HG03354 (cell line): ENCODE data around the gene ERGIC3.

Experiments
- ATAC-seq: cut with Tn5 transposase; IDR thresholded peaks from one replicate; pipeline ENCODE4 v1.9.1; 2021; ENCODE audit warnings: mild to moderate bottlenecking; ENCODE audit not compliant: unreplicated experiment, poor library complexity, severe bottlenecking

ERGIC3 gene

GRCh38 chr20:35559042-35559693 is 17.3 kb downstream of the ERGIC3 start:
- ATAC-seq, result no peak

- ATAC-seq, result no peak
Measured at GRCh38 chr20:35560105-35560511, 18.2 kb downstream of the ERGIC3 start.

DNA sequence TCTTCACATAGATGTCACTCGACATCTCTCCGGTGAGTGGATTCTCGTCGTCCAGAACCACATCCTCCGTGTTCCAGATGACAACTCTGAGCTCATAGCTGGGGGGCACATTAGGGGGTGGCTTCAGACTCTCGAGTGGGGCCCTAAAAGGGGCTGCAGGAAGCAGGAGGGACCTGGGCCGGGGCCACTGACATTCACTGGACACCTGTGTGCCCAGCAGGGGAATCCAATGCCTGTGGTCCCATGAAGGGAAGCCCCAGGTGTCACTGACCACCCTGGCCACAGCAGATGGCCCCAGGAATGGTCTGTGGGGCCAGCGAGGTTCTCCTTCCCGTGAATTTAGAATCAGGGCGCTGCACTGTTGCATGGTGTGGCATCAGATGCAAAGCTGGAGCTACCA is 18.7 kb downstream of the ERGIC3 start:
- ATAC-seq, result no peak

DNA sequence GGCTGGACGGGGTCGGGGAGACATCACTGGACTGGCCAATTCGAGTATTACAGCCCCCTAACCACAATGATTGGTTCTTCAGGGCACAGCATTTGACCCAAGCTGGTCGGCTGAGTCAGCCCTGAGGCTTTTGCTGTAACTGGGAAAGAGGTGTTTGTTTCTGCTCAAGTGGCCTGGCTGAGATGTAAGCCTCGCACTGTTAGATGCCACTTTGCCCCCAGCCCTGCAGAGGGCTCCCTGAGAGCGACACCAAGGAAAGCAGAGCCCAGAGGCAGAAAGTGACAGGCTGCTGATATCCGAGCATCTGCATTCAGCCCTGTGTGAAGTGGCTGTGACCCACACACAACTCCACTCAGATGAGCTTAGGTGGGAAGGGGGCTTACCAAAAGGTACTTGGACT is 19.4 kb downstream of the ERGIC3 start:
- ATAC-seq, result no peak

GRCh38 chr20:35561671-35562070 is 19.8 kb downstream of the ERGIC3 start:
- no peak for ATAC-seq

DNA sequence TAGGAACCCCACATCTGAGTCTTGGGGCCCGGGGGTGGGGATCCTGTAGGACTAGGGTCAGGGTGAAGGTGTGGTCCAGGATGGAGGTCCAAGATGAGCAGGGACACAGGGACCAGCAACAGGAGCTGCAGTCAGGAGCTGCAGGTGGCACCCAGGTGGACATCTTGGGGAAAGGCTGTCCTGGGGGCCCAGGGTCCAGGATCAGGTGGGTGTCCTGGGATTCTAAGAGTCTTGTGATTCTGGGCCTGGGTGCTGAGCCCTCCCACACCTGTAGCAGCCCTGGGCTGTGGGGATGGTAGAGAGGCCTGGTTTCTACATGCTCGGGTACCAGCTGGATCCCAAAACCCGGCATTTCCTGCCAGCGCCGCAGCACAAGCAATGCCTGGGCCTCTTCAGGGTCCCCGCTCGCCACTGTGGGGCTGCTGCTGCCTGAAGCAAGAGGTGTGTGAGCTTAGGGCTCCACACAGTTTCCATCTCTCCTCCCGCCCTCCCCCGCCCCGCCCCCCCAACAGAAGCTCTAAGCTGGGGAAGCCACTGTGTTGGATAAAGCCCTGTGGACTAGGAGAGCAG is 20.7 kb downstream of the ERGIC3 start:
- ATAC-seq, result no peak

GRCh38 chr20:35563834-35564233 is 22.0 kb downstream of the ERGIC3 start:
- ATAC-seq, result no peak

DNA sequence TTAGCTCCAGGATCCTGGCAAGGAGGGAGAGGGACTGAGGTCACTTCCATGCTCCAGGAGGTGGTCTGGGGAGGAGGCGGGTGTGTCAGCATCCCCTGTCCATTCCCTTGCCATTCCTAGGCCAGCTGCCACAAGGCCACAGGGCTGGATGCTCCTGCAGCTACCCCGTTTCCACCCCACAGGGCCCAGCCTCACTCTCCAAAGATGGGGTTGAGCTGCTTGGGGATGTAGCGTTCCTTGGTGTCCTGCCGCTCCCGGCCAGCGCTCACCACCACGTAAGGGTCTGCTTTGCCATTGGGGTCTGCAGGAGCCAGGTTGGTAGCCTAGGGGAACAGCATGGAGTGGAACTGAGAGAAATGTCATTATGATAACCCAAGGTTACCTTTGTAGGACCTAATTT is 23.0 kb downstream of the ERGIC3 start:
- ATAC-seq, result no peak

GRCh38 chr20:35568645-35569044 is 26.8 kb downstream of the ERGIC3 start:
- no peak for ATAC-seq

- no peak for ATAC-seq
Measured at GRCh38 chr20:35571555-35571954, 29.7 kb downstream of the ERGIC3 start.

GRCh38 chr20:35572838-35573237 is 31.0 kb downstream of the ERGIC3 start:
- no peak for ATAC-seq

DNA sequence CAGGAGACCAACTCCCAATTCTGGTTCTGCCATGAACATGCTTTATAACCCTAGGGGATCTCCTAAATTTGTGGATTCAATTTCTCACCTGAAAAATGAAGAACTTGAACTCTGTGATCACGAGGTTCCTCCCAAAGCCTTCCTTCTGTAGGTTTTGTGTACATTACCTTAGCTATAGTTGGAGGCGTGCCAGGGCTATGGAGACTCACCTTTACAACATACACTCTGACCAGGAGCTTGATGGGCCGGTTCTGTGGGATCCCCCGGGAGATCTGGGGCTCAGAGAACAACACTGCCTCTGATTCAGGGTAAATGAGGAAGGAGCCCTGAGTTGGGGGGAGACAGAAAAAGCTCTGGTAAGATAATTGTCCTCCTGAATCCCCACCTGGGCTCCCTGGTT is 34.1 kb downstream of the ERGIC3 start:
- no peak for ATAC-seq

- no peak for ATAC-seq
Measured at GRCh38 chr20:35576816-35577215, 34.9 kb downstream of the ERGIC3 start.

DNA sequence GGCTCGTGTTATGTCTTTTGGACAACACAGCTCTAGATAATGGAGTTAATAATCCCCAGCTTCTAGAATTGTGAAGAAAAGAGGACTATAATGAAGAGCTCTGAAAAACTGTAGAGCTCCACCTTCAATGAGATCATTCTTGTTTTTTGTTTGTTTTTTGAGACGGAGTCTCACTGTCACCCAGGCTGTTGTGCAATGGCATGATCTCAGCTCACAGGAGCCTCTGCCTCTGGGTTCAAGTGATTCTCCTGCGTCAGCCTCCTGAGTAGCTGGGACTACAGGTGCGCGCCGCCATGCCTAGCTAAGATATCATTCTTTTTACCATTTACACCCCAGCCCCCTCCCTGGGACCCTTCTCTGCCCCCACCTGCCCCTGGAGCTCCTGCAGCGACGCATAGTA is 36.6 kb downstream of the ERGIC3 start:
- no peak for ATAC-seq

DNA sequence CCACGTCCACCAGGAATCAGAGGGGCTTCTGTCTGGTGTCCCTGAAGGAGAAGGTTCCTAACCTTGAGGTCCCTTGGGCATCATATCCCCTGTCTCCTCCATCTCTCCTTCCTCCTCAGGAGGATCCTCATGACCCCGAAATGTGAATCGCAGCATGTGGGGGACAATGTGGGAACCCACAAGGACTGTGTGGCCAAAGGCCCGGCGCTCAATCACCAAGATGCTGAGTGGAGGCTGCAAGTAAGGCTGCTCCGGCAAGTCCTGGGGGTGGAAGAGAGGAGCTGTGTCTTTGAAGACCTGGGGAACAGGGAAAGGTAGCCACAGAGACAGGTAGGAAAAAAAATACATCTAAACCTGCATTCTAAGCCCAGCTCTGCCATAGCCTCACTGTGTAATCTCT is 37.3 kb downstream of the ERGIC3 start:
- no peak for ATAC-seq

- ATAC-seq, result no peak
Measured at GRCh38 chr20:35582131-35582530, 40.3 kb downstream of the ERGIC3 start.

- ATAC-seq, result no peak
Measured at GRCh38 chr20:35582741-35583404, 41.0 kb downstream of the ERGIC3 start.

DNA sequence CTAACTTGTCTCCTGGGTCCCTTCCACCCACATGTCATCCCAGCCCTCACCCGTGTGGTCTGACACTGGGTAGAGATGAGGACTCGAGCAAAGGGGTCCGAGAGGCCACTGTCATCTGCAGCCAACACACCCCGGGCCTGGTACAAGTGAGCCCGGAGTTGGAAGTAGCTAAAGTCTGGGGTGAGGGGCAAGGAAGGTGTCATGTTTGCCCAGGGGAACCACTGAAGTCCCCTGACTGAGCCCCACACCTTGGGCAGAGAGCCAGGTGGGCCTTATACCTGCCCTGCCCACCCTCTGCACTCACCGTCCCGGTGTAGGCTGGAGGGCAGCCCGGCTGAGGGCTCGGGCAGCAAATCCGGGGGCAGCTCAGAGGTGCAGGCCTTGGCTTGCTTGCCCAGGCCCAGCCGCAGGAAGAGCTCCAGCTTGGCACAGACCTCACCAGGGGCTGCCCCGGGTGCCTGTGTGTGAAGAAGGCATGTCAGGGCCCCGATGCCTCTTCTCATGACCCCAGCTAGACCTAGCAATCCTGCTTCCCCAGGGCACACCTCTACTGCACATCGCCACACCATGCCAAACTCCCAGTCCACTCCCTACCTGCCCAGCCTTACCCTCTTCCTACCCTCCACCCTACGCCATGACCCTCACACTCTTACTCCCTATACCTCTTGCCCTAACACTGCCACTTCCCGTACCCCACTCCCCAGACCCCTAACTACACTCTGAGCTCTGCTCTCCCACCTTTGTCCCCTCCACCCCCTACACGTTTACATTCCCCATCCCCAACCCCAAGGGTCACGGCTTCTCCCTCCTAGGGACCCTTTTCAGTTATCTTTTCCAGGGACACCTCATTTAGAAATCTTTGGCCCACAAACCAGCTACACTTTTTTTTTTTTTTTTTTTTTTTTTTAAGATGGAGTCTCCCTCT is 42.0 kb downstream of the ERGIC3 start:
- ATAC-seq, result no peak

DNA sequence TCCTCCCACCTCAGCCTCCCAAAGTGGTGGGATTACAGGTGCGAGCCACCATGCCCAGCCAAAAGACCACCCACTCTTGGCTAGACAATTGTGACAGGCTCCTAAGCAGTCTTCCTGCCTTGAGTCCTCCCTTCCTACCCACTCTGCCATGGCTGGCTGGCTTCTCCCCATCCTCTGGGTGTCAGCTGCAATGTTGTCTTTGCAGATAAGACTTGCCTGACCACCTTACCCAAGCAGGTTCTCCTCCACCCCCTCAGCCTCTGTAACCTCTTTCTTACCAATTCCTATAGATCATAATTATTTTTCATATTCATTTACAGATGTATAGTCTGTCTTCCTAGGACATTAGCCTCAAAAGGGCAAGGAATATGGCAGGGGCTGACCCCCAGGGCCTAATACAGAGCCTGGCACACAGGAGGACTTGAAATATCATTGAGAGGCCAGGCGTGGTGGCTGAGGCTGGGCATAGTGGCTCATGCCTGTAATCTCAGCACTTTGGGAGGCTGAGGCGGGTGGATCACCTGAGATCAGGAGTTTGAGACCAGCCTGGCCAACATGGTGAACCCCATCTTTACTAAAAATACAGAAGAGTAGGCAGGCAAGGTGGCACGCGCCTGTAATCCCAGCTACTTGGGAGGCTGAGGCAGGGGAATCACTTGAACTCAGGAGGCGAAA is 45.0 kb downstream of the ERGIC3 start:
- no peak for ATAC-seq

DNA sequence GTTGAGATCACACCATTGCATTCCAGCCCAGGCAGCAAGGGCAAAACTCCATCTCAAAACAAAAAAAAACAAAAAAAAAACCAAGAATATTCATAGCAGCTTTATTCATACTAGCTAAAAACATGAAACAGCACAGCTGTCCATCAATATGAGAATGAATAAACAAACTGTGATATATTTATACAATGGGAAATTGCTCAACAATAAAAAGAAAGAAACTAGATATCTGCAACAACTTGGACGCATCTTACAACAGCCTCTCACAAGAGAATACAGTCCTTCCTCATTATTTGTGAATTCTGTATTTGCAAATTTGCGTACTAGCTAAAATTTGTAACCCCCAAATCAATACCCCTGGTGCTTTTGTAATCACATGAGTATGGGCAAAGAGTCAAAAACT is 45.6 kb downstream of the ERGIC3 start:
- ATAC-seq, result no peak
